Mammary epithelial cell (primary cell): Measurements from ENCODE around the gene PAK5.

ENCODE experiments used
- EZH2 ChIP-seq: IDR thresholded peaks from 2 replicates; pipeline ENCODE4 v1.6.1; 2012; ENCODE audit warnings: low read length, inconsistent platforms, borderline replicate concordance
- TF ChIP-seq, protein P1 (sequence below), 2 donors: IDR thresholded peaks in 1 of 2; conservative IDR thresholded peaks in 1 of 2; 2 replicates each; pipeline ENCODE4 v1.5.1; 2011 to 2012; ENCODE audit warnings: inconsistent platforms in 2 of 2, low read length in 2 of 2, mild to moderate bottlenecking in 2 of 2, control low read depth in 1 of 2, low read depth in 1 of 2; ENCODE audit not compliant: insufficient read depth in 1 of 2; ENCODE audit errors: extremely low read depth in 1 of 2

DNA sequence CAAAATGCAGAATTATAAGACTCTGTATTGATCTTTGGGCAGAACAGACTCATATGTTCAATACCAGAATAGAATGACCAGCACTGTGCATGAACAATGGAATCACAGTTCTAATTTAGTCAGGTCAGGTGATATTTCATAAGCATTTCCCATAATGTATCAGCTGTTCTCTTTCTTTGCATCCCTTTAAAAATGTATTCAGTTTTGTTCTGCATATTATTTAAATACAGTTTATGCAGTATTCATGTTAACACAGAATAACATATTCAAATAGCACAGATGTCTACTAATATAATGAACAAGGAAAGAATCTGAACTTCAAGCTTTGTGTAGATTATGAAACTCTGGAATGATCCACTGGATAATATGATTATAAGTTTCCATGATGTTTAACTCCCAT, 196.0 kb downstream of the PAK5 start:
- TF ChIP-seq, protein P1, sequence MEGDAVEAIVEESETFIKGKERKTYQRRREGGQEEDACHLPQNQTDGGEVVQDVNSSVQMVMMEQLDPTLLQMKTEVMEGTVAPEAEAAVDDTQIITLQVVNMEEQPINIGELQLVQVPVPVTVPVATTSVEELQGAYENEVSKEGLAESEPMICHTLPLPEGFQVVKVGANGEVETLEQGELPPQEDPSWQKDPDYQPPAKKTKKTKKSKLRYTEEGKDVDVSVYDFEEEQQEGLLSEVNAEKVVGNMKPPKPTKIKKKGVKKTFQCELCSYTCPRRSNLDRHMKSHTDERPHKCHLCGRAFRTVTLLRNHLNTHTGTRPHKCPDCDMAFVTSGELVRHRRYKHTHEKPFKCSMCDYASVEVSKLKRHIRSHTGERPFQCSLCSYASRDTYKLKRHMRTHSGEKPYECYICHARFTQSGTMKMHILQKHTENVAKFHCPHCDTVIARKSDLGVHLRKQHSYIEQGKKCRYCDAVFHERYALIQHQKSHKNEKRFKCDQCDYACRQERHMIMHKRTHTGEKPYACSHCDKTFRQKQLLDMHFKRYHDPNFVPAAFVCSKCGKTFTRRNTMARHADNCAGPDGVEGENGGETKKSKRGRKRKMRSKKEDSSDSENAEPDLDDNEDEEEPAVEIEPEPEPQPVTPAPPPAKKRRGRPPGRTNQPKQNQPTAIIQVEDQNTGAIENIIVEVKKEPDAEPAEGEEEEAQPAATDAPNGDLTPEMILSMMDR (conservative IDR thresholded peaks at IDR 0.05 in 1 of 2, IDR thresholded peaks at IDR 0.05 in 1 of 2; ENCODE audit: extremely low read depth in 1 of 2, insufficient read depth in 1 of 2, low read depth in 1 of 2, low read length in 2 of 2) = no peak
- TF ChIP-seq EZH2 = no peak
